Neural progenitor cell (in vitro differentiated cells): ENCODE measurements around the gene BORCS8. TPM values are rescaled to one million over a fixed set of nuclear protein-coding genes. Genes with fewer than 3 reads are reported as not detected.

Experiments used
- DNase-seq: peaks from one replicate; pipeline ENCODE4 v3.0.0-alpha.2; 2016; ENCODE audit warnings: low spot score
- H2AFZ ChIP-seq: fragments of 200-600 bp; sonication (generic); replicated peaks from 2 replicates; pipeline ENCODE4 v1.6.1; 2016; ENCODE audit warnings: antibody characterized with exemption
- H3F3A ChIP-seq: fragments of 200-600 bp; sonication (generic); 2 replicates; pipeline ENCODE4 v1.6.1; 2016; ENCODE audit warnings: antibody characterized with exemption, low read depth
- H3K27ac ChIP-seq: fragments of 200-600 bp; sonication (generic); 2 replicates; pipeline ENCODE4 v1.5.1; 2016; ENCODE audit warnings: mild to moderate bottlenecking
- H3K27me3 ChIP-seq: fragments of 200-600 bp; sonication (generic); 2 replicates; pipeline ENCODE4 v1.6.1; 2016; ENCODE audit warnings: mild to moderate bottlenecking, moderate library complexity
- H3K36me3 ChIP-seq: fragments of 200-600 bp; sonication (generic); 2 replicates; pipeline ENCODE4 v1.5.1; 2016
- H3K4me1 ChIP-seq: fragments of 200-600 bp; sonication (generic); 2 replicates; pipeline ENCODE4 v1.6.1; 2016; ENCODE audit warnings: mixed run types
- H3K4me2 ChIP-seq: fragments of 200-600 bp; sonication (generic); 2 replicates; pipeline ENCODE4 v1.6.1; 2016
- H3K4me3 ChIP-seq: fragments of 200-600 bp; sonication (generic); 2 replicates; pipeline ENCODE4 v1.5.1; 2016
- H3K79me2 ChIP-seq: fragments of 200-600 bp; sonication (generic); 2 replicates; pipeline ENCODE4 v1.6.1; 2016; ENCODE audit warnings: low read depth
- H3K9ac ChIP-seq: fragments of 200-600 bp; sonication (generic); 2 replicates; pipeline ENCODE4 v1.6.1; 2016
- H3K9me3 ChIP-seq: fragments of 200-600 bp; sonication (generic); 2 replicates; pipeline ENCODE4 v1.5.1; 2016; ENCODE audit warnings: low read depth
- H4K20me1 ChIP-seq: fragments of 200-600 bp; sonication (generic); 2 replicates; pipeline ENCODE4 v1.6.1; 2016; ENCODE audit warnings: low read depth
- H3K27ac Mint-ChIP-seq: 3 replicates; pipeline ENCODE4 v1.8.0; 2021; ENCODE audit warnings: mixed read lengths
- H3K27me3 Mint-ChIP-seq: 2 replicates; pipeline ENCODE4 v1.8.0; 2022; ENCODE audit warnings: low read depth, mild to moderate bottlenecking, inconsistent platforms, moderate library complexity, mixed read lengths; ENCODE audit not compliant: insufficient read depth
- H3K36me3 Mint-ChIP-seq: 3 replicates; pipeline ENCODE4 v1.8.0; 2021; ENCODE audit warnings: mixed read lengths
- H3K4me1 Mint-ChIP-seq: 3 replicates; pipeline ENCODE4 v1.8.0; 2021; ENCODE audit warnings: mixed read lengths
- H3K4me3 Mint-ChIP-seq: 3 replicates; pipeline ENCODE4 v1.8.0; 2021; ENCODE audit warnings: mild to moderate bottlenecking, moderate library complexity, mixed read lengths
- H3K9me3 Mint-ChIP-seq: 3 replicates; pipeline ENCODE4 v1.8.0; 2020; ENCODE audit warnings: mixed read lengths
- CTCF ChIP-seq: fragments of 200-600 bp; sonication (generic); IDR thresholded peaks from 2 replicates; pipeline ENCODE4 v1.5.1; 2017; ENCODE audit warnings: antibody characterized with exemption, mild to moderate bottlenecking
- EZH2 ChIP-seq: fragments of 200-600 bp; sonication (generic); IDR thresholded peaks from 2 replicates; pipeline ENCODE4 v1.6.1; 2017; ENCODE audit warnings: antibody characterized with exemption, mild to moderate bottlenecking, moderate library complexity
- EZH2phosphoT487 ChIP-seq: fragments of 200-600 bp; sonication (generic); IDR thresholded peaks from 2 replicates; pipeline ENCODE4 v1.6.1; 2017; ENCODE audit warnings: antibody characterized with exemption
- total RNA-seq: library from RNA; depleted of rRNA; stranded (reverse); fragments of >200 nt; gene quantifications from 2 replicates; pipeline ENCODE4 v1.2.3, GENCODE V29; 2015; ENCODE audit warnings: low replicate concordance

The BORCS8 gene
- total RNA-seq, 1 donor from 2014 or later = 6.3 TPM

GRCh38 chr19:19214892-19215291 lies 22.9 kb upstream of the BORCS8 start:
- peak; percentile 87 for DNase-seq
- no peak overlapping the region for H3K4me2 ChIP-seq

GRCh38 chr19:19214159-19214490 lies 22.2 kb upstream of the BORCS8 start:
- Mint-ChIP-seq H3K4me1 (peaks cover 18% of the 10 kb centered on the region), H3K27ac (no peak overlapping the region), H3K4me3 (peak overlapping the region; percentile 69), H3K9me3 (no peaks in the 10 kb centered on the region), H3K36me3 (no peaks in the 10 kb centered on the region), H3K27me3 (peaks cover 39% of the 10 kb centered on the region)
- peaks cover 6% of the 10 kb centered on the region for H3F3A ChIP-seq
- H3K4me2 ChIP-seq = no peak overlapping the region
- H3K27me3 ChIP-seq = peaks cover 58% of the 10 kb centered on the region
- no peaks in the 10 kb centered on the region for H3K79me2 ChIP-seq
- H3K4me1 ChIP-seq = no peaks in the 10 kb centered on the region
- H4K20me1 ChIP-seq = peaks cover 31% of the 10 kb centered on the region
- no peaks in the 10 kb centered on the region for H3K9me3 ChIP-seq
- H3K4me3 ChIP-seq = no peak overlapping the region
- no peak overlapping the region for H3K27ac ChIP-seq
- peak; percentile 42 for DNase-seq
- no peaks in the 10 kb centered on the region for H3K36me3 ChIP-seq
- TF ChIP-seq CTCF (no peak), EZH2 (no peak), EZH2phosphoT487 (no peak)
- no peak overlapping the region for H3K9ac ChIP-seq
- H2AFZ ChIP-seq = no peak overlapping the region

More at GRCh38 chr19:19214892-19215291, 22.9 kb upstream of the BORCS8 start:
- H3K4me1 ChIP-seq = no peaks in the 10 kb centered on the region
- no peak overlapping the region for H3K4me3 ChIP-seq
- no peak overlapping the region for H3K27ac Mint-ChIP-seq
- no peak overlapping the region for H3K9ac ChIP-seq
- H3K36me3 Mint-ChIP-seq = no peaks in the 10 kb centered on the region
- H3K4me3 Mint-ChIP-seq = peak overlapping the region; percentile 69
- H3K27me3 Mint-ChIP-seq = peaks cover 44% of the 10 kb centered on the region
- peaks cover 50% of the 10 kb centered on the region for H3K27me3 ChIP-seq
- no peak overlapping the region for H3K27ac ChIP-seq
- no peaks in the 10 kb centered on the region for H3K79me2 ChIP-seq
- peaks cover 18% of the 10 kb centered on the region for H3K4me1 Mint-ChIP-seq
- peaks cover 6% of the 10 kb centered on the region for H3F3A ChIP-seq
- no peaks in the 10 kb centered on the region for H3K9me3 Mint-ChIP-seq
- TF ChIP-seq EZH2 (no peak), CTCF (no peak), EZH2phosphoT487 (no peak)
- H3K36me3 ChIP-seq = no peaks in the 10 kb centered on the region
- H3K9me3 ChIP-seq = no peaks in the 10 kb centered on the region
- H2AFZ ChIP-seq = no peak overlapping the region
- H4K20me1 ChIP-seq = peaks cover 31% of the 10 kb centered on the region

- no peak overlapping the region for H2AFZ ChIP-seq
- H3K27ac ChIP-seq = no peak overlapping the region
- H3K9ac ChIP-seq = no peak overlapping the region
- H3K9me3 ChIP-seq = no peaks in the 10 kb centered on the region
- H3K4me3 ChIP-seq = no peak overlapping the region
- peak overlapping the region; percentile 61 for H3K4me3 Mint-ChIP-seq
- peaks cover 31% of the 10 kb centered on the region for H4K20me1 ChIP-seq
- no peak overlapping the region for H3K27ac Mint-ChIP-seq
- H3K27me3 Mint-ChIP-seq = peaks cover 39% of the 10 kb centered on the region
- H3K36me3 Mint-ChIP-seq = no peaks in the 10 kb centered on the region
- TF ChIP-seq EZH2phosphoT487 (no peak), CTCF (no peak), EZH2 (no peak)
- H3K9me3 Mint-ChIP-seq = no peaks in the 10 kb centered on the region
- H3K27me3 ChIP-seq = peaks cover 63% of the 10 kb centered on the region
- H3K4me1 ChIP-seq = no peaks in the 10 kb centered on the region
- H3K4me2 ChIP-seq = peak overlapping the region; percentile 79
- H3K4me1 Mint-ChIP-seq = peaks cover 18% of the 10 kb centered on the region
- DNase-seq = no peak
- no peaks in the 10 kb centered on the region for H3K36me3 ChIP-seq
- peaks cover 6% of the 10 kb centered on the region for H3F3A ChIP-seq
- H3K79me2 ChIP-seq = no peaks in the 10 kb centered on the region
Observed at GRCh38 chr19:19213426-19214158, 21.6 kb upstream of the BORCS8 start.
